Suprapubic skin (tissue), 3 donors: ENCODE measurements around the gene PARK7.

Experiments used
- CTCF ChIP-seq, 2 donors: fragments of 200-600 bp in 1 of 2; fragments of 450-650 bp in 1 of 2; sonication (generic) in 1 of 2; IDR thresholded peaks; one replicate each; pipeline ENCODE4 v1.5.1; 2016 to 2019; ENCODE audit warnings: antibody characterized with exemption in 2 of 2, mild to moderate bottlenecking in 1 of 2, moderate library complexity in 1 of 2
- POLR2AphosphoS5 ChIP-seq, 3 donors: sonication (generic); formaldehyde crosslinking; IDR thresholded peaks; one replicate each; pipeline ENCODE4 v1.6.1; 2017; ENCODE audit warnings: antibody characterized with exemption in 3 of 3

- TF ChIP-seq POLR2AphosphoS5 (IDR thresholded peaks at IDR 0.05): no peak
- no peak for TF ChIP-seq CTCF (IDR thresholded peaks at IDR 0.05)
Observed at GRCh38 chr1:7922301-7922700, 39.2 kb upstream of the PARK7 start.
